Forelimb muscle (tissue), 1 donor: Measurements from ENCODE around the gene WDR64. TPM values are rescaled to one million over a fixed set of nuclear protein-coding genes. Genes with fewer than 3 reads are reported as not detected.
"Not testable (repeated sequence)": the region's sequence is repeated elsewhere in the genome, so short reads cannot be mapped to it uniquely, and the experiment has no call there.

Experiments
- DNase-seq: peaks from one replicate; pipeline ENCODE4 v3.0.0-alpha.2; 2013; ENCODE audit warnings: low read depth
- polyA plus RNA-seq: library from polyadenylated mRNA; unstranded; fragments of 120-200 nt; gene quantifications from one replicate; pipeline ENCODE4 v1.2.1, GENCODE V29; 2013; ENCODE audit not compliant: insufficient read length

The WDR64 gene
- polyA plus RNA-seq, 1 donor = 0.37 TPM

DNA sequence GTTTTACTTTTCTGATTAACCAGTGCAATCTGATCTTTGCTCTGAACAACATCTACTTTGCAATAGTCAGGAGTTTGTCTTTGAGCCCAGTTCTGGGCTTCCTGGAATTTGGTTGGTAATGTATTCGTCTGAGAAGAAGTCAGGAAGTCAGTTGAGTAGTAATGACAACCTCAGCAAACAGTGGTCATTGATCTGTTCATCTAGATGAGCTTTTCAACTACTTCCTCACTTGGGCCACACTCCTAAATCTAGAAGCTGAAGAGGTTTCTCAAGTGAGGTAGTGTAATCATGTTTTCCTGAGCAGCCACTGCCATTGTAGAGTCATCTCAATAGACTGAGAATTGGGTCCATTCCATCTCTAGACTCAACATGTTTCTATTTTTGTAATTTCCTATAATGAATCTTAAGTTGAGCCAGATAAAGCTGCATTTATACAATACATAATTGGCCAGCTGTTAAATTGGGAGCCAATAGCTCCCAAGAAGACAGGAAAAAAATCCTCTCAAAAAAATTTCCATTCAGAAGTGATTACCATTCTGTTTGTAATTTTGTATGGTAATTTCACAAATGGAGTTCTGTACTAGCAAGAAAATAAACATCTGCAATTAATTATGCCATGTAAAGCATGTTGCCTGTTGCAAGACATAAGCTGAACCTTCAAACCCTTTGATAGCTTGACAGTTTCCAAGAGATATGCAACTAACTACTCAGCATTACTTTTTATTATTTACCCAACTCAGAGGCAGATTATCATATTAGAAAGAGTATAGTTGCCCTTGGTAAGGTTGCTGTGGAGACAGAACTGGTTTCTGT is 49.6 kb downstream of the WDR64 start:
- no peak for DNase-seq

DNA sequence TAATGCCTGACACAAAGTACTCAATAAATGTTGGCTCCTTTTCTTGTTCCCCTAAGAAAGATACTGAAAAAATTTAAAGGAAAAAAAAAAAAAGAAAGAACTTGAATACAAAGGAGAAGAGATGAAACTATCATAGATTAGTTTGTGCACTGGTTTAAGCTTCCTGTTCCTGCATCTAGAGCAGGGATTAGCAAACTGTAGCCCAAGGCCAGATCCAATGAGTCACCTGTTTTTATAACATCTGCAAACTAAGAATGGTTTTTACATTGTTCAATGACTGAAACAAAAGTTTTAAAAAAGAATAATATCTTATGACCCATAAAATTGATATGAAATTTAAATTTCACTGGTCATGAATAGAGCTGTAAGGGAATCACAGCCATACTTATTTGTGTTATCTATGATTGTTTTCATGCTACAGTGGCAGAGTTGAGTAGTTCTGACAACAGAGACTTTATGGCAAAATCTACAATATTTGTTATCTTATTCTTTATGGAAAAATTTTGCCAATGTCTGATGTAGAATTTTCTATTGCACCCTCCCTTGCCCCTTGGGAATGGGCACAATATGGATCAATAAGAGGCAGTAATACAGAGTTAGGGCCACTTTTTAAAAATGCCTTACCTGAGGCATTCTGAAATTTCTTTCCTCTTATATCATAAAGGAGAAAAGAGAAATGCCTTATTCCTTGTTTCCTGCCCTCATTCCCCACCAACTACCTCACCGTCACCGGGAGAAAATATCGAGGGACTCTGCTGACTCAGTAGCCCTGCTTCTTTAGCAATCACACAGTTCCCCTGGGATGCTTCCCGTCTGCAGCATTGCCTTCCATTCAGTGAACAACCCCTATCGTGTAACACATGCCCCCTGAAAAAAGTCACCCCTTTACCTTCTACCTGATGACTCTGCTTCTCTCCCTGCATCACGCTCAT is 50.6 kb downstream of the WDR64 start:
- DNase-seq = no peak

DNA sequence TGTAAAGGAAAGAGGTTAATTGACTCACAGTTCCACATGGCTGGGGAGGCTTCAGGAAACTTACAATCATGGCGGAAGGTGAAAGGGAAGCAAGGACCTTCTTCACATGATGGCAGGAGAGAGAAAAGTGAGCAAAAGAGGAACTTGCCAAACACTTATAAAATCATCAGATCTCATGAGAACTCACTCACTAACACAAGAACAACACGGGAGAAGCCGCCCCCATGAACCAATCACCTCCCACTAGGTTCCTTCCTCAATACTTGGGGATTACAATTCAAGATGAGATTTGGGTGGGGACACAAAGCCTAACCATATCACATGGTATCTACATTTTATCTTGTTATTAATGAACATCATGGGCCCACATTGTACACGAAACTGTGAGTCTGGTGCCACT is 51.7 kb downstream of the WDR64 start:
- DNase-seq = not testable (repeated sequence)

DNA sequence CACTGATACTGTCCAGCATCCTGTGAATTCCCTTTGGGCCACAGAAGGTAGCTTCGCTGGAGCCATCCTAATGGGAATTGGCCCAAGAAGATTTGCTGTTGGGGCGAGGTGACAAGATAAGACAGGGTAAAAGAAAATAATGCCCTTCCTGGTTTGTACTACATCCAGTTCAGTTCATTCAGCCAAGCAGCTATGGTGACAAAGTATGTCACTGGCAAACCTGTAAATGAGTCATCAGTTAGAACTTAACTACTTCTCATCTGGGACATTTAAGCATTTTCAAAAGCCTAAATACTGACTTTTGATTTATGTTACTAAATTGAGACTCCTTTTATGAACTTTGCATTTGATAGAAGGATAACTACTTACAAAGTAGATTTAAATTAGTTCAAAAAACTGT is 54.2 kb downstream of the WDR64 start:
- no peak for DNase-seq

DNA sequence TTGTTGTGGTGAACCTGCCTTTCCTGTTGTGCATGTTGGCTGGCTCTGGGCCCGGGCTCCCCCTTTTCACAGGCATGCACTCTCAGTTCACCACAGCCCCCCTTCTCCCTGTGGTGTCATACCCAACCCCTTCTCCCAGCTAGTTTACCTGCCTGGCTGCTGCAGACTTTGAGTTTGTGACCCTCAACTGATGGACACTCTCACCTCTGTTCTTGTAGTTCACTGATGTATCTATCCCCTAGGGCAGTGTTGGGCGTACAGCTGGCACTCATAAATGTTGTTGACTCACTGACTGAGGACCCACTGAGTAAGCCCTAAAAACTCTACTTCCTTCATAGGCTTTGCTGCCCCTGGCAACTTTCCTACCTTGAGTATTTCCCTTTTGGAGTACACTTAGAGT is 54.9 kb downstream of the WDR64 start:
- DNase-seq = no peak

DNA sequence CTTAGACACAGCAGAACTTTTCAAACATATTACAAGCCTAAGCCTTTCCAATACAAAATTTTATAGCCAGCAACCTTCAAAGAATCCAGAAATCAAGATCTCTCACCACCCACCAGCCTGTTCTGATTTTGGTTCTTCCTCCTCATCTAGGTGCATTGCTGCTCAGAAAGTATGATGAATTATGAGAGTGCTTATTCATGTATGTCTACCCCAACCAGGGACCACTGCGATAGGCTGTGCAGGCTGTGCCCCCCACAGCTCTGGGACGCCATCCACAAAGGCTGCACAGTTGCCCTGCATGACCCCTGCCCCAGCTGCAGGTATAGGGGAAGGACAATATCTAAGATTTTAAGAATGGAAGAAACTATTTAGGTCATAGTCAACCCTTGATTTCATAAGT is 55.4 kb downstream of the WDR64 start:
- DNase-seq = no peak

DNA sequence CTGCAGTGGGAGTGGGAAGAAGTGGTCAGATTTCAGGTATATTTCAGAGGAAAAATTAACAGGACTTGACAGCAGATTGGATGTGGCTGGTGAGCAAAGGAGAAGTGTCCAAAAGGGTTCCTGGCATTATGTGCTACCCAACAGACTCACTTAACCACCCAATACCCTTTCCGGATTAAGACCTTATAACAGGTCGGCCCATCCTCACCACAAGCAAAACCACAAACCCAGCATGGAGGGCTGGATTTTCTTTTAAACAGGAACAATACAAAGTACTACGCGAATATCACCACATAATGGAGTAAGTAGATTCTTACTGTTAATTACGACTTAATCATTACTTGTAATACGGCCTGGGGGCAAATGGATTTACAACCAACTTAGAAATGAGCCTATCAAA is 59.2 kb downstream of the WDR64 start:
- no peak for DNase-seq

DNA sequence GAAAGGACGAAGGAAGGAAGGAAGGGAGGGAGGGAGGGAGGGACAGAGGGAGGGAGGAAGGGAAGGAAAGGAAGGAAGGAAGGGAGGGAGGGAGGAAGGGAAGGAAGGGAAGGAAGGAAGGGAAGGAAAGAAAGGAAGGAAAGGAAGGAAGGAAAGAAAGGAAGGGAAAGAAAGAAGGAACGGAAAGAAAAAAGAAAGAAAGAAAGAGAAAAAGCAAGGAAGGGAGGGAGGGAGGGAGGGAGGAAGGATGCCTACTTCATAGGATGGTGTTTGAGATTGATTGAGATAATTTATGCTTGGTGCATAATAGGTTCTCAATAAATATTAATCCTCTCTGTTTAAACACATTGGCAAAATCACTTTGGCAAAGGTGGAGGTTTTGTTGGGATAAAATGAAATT is 61.2 kb downstream of the WDR64 start:
- DNase-seq = no peak

DNA sequence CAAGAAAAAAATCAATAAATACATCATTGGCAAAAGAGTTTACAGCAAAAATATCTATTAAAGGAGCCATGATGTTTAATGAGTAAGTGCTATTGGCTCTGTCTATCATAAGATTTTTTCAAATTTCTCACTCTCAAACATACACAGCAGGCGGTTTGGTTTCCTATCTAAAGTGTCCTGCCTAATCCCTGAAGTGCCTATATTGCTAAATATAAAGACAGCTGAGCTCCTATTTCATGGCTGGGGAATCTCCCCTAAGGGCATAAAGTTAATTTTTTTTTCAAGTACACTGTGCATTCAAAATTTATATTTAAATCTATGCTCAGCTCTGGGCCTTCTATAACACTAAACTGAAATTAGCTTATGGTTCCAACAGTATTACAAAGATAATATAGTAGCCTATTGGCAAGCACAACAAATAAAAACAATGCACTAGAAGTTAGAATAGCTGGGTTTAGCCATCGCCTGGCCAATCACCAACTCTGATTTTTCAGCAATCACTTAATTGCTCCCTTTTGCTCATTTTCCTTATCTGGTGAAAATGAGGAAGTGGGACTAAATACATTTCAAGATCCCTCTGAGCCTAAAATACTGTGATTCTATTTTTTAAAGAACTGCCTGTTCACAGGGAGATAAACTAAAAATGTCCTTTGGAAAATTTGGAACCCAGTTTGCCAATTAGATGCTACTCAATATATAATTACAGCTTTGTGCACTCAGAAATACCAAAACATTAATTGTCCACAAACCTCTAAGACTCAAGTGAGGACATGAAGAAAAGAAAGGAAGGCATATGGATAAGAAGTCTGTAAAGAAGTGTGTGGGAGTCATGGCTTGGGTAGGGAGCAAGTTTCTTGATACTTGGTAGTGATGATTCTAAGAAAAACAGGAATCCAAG is 62.5 kb downstream of the WDR64 start:
- DNase-seq = no peak

DNA sequence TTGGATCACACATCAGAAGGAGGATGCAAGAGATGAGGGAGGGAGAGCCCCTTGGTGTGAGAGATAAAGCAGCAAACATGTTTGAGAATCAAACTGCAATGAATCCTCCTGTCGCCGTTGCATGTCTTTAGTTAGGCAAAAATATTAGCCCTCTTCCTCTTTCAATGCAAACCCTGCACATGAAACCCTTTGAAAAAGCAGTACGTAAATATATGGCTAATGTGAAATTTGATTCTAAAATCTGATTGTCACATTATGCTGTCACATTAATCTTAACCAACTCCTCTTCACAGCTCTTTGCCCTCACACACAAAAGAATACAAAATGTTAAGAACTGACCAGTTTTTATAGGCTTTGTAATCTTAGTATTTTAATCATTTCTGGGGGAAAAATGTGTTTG is 63.4 kb downstream of the WDR64 start:
- no peak for DNase-seq

DNA sequence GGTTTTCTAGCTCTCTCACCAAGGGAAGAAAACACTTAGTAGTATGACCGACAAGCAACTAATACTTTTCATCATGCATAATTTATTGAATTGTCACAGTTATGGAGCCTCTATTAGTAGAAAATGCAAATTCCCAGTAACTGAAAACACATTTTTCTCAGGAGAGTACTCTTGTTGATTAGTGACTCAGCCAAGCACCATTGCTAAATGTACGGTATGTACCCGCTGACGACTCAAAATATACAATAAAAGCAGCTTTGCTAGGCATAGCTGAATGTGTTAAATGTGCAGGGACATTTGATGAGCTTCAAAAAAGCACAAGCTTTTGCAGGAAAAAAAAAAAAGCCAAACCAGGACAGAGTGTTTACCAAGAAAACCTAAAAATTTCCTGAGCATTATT is 63.9 kb downstream of the WDR64 start:
- no peak for DNase-seq

DNA sequence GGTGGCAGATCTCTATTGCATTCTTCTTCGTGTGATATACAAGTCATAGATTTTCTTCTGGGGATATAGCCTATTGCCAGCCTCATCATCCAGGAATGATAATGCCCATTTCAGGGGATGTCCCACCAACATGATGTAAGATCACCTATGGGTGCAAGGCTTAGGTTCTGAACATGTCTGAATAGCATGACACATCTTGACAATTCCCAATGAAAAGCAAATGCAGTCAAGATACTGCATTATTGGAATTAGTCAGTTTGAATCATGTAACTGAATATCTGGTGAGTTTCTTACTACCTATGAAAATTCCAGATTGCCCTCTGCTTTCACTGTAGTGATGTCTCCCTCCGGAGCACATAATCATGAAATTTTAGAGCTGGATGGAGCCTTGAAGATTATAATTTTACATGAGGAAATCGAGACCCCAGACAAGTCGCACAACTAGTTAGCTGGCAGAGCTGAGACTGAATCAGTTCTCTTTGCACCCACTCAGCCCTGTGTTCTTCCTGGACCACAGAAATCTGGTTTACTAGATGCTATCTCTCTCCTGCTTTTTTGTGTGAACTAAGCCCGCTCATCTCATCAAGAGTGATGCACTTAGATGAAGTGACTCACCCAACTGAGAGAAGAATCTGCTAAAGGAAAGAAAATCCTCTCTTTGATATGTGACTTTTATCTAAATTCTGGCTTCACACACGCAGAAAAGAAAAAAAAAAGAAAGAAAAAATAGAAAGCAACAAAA is 65.0 kb downstream of the WDR64 start:
- DNase-seq = no peak

DNA sequence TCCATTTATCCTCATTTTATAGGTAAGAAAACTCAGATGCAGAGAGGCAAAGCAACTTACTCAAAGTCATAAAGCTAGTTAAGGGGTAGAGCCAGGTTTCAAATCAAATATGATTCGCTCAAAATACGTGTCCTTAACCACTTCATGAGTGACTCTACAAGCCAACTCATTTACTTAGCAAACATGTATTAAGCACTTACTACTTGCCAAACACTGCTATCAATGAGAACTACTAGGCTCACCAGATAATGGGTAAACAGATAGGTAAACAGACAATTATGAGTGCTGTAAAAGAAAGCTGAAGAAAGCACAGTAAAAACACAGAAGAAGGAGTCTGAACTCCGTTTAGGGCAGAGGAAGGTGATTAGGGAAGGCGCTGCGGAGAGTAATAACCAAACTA is 65.9 kb downstream of the WDR64 start:
- DNase-seq = no peak

DNA sequence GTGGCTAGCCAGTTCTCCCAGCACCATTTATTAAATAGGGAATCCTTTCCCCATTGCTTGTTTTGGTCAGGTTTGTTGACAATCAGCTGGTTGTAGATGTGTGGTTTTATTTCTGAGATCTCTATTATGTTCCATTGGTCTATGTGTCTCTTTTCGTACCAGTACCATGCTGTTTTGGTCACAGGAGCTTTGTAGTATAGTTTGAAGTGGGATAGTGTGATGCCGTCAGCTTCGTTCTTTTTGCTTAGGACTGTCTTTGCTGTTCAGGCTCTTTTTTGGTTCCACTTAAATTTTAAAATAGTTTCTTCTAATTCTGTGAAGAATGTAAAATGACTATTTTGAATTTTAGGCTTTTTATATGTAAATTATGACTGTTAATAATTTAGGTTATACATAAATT is 68.9 kb downstream of the WDR64 start:
- no peak for DNase-seq

DNA sequence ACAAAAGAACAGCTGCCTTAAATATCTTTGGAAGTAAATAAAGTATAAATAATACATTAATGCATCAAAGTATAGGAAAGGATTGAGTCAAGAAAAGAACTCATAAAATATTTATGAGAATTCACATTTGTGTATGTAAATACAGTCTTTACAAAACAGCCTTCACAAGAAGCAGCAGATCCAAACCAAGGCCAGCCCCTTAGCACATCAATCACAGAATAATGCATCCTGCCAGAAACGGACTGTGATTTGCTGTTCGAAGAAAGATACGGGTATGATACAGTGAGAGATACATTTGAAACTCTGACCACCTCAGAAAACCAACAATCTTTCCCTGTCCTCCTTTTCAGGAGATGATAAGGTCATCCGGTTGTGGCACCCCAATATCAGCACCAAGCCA is 70.9 kb downstream of the WDR64 start:
- no peak for DNase-seq

DNA sequence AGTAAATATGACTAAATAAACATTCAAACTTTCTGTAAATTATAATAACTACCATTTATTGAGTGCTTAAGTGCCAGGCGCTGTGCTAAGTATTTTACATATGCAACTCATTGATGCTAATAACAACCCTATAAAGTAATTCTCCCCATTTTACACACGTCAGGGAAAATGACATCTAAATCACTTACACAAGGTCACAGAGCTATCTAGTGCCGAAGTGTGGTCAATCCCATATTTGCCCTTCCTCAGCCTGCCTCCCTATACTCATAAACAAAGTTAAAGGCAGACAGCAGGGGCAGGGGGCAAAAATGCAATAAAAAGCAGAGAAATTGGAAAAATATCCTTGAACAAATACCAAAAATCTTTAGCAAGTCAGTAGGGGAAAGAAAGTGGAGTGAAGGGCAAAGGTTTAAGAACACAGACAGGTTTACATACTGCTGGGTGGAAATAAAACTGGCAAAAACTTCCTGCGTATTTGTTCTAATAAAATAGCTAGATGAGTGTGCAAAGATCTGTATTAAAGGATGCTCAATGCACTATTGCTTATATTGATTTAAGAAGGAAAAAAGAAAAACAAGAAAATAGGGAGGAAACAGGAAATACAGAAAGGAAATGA is 72.8 kb downstream of the WDR64 start:
- no peak for DNase-seq

DNA sequence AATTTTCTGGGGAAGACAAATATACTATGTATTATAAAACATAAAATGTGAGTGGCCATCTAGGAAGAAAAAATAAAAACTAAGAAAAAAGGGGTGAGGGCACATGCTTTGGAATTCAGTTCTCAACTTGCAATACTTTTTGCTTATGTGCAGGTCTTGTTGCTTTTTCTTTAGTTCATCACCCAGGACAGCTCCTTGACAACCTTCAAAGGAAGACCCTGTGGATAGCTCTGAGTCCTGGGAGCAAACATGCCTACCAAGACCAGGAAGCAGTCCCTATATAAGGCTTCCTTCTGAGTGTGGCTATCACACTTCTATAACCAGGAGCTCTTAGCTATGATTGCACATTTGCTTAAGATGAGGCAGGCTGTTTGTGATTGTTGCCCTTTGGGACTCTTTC is 78.0 kb downstream of the WDR64 start:
- DNase-seq = no peak

DNA sequence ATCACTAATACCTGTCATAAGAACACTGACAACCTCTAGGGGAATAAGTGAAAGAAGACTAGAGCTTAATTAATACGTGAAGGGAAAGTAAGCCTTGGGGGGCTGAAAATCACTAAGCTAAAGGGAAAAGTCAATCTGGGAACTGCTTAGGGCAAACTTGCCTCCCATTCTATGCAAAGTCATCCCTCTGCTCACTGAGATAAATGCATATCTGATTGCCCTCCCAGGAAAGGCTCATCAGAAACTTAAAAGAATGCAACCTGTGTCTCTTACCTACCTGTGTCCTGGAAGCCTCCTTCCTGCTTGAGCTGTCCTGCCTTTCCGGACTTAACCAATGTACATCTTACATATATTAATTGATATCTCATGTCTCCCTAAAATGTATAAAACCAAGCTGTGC is 81.8 kb downstream of the WDR64 start:
- no peak for DNase-seq

DNA sequence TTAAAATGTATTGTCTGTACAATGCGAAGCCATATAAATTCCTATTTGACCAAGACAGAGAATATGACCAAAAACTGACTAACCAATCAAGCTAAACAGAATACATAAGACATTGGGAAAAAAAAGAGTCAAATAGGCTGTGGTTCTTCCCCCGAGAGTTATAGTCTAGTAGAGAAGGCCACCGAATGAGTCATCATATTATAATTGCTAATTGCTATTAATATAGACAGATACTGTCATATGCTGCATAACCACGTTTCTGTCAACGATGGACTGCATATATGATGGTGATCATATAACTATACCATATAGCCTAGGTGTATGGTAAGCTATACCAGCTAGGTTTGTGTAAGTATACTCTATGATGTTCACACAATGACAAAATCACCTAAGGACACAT is 82.5 kb downstream of the WDR64 start:
- no peak for DNase-seq

DNA sequence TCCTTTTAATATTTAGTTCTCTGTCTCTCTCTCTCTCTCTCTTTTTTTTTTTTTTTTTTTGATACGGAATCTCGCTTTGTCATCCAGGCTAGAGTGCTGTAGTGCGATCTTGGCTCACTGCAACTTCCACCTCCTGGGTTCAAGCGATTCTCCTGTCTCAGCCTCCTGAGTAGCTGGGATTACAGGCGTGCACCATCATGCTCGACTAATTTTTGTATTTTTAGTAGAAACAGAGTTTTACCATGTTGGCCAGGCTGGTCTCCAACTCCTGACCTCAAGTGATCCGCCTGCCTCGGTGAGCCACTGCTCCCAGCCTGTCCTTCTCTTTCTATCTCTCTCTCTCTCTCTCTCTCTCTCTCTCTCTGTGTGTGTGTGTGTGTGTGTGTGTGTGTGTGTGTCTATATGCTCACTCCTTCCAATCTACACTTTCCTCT is 83.4 kb downstream of the WDR64 start:
- not testable (repeated sequence) for DNase-seq

DNA sequence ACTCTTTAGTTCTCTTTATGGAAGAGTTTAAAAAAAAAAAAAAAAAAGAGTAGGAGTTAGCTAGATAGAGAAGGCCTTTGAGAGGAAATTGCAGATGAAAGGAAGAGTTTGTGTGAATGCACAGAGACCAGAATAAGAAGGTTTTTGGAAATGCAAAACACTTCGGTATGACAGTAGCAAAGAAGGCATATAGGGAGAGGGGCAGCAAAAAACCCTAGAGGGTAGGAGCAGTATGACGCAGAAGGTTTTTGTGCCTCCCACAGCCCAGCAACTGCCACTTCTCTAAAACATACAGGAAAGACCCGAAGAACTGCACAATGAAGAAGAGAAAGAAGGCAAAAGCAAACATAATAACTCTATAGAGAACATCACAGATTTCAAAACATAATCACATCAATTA is 84.3 kb downstream of the WDR64 start:
- DNase-seq = no peak
